Measurements from ENCODE around the gene HSPA2.

Gene HSPA2

DNA sequence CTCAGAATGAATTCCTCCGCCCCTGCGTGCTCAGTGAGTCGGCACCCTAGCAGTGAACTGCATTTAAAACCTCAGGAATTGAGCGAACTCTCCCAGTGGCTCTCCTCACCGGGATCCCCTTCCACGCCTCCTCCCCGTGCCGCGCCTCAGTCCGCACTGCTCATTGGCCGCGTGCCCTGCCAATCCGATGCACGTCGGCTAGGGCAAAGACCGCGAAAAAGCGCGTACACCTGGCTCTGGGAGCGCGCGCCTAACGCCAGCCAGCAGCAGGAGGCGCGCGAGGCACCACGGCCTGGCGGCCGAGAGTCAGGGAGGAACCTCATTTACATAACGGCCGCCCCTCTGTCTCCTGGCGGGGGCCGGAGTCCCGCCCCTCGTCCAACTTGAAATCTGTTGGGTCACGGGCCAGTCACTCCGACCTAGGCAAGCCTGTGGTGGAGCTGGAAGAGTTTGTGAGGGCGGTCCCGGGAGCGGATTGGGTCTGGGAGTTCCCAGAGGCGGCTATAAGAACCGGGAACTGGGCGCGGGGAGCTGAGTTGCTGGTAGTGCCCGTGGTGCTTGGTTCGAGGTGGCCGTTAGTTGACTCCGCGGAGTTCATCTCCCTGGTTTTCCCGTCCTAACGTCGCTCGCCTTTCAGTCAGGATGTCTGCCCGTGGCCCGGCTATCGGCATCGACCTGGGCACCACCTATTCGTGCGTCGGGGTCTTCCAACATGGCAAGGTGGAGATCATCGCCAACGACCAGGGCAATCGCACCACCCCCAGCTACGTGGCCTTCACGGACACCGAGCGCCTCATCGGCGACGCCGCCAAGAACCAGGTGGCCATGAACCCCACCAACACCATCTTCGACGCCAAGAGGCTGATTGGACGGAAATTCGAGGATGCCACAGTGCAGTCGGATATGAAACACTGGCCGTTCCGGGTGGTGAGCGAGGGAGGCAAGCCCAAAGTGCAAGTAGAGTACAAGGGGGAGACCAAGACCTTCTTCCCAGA lies at the start of gene HSPA2:
Gene HSPA2 (plus strand): TSS at position 534 of the 995 bp plus-strand sequence. CDS start 109 bp downstream, at position 643.
- peak; percentile 98 to 99 for DNase-seq

- DNase-seq: no peak
Observed at GRCh38 chr14:64491637-64492036, 48.9 kb upstream of the HSPA2 start.

GRCh38 chr14:64493455-64493854 lies 47.1 kb upstream of the HSPA2 start:
- no peak for DNase-seq

DNA sequence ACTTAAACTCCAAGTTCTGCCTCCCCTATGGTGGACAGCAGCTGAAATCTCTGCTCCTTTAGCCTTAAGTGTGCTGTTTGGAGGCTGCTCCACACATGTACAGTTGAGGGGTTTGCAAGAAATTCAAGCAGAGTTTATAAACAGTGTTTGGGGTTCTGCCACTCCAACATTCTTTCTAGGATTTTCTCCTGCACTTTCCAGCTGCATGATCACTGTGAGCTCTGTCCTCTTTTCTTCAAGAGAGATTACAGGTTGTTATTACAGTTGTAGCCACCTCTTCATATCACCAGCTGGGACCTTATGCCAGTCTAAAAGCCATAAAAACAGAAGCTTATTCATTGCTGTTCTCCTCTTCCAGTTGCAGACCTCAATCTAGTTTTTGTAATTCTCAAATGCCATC lies 45.3 kb upstream of the HSPA2 start:
- peak in 1 of 2 experiments; percentile 64 for DNase-seq

DNA sequence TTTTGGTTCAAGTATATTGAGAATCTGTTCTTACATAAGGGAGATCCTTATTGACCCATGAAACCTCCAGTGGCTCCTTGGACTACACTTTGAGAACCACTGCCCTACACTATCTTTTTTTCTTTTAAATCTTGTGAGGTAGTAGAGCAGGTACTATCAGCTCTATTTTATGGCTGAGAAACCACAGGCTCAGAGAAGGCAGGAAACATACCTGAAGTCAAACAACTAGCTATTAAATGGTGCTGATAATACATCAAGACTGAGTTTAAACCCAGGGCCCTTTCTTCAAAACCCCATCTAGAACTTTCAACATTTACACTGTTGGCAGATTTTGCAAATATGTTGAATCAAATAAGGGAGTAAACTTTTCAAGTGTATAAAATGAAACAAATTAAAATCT lies 43.8 kb upstream of the HSPA2 start:
- peak in 1 of 2 experiments; percentile 20 for DNase-seq

DNA sequence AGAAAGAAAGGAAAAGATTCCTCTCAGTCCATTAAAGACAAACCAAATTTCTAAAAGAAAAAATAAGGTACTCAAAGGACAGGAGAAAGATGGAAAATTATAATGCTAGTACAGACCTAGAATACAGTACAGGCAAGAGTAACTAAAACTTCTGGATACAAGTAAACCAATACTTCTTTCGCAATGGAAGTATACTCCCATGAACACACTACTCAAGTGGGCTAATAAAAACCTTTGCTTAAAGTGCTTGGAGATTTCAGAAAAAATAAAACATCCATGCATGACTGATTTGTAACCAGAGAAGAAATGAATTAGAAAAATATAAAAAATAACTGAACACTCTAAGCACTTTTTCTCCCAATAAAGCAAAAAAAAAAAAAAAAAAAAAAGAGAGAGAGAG lies 40.5 kb upstream of the HSPA2 start:
- no peak for DNase-seq

DNA sequence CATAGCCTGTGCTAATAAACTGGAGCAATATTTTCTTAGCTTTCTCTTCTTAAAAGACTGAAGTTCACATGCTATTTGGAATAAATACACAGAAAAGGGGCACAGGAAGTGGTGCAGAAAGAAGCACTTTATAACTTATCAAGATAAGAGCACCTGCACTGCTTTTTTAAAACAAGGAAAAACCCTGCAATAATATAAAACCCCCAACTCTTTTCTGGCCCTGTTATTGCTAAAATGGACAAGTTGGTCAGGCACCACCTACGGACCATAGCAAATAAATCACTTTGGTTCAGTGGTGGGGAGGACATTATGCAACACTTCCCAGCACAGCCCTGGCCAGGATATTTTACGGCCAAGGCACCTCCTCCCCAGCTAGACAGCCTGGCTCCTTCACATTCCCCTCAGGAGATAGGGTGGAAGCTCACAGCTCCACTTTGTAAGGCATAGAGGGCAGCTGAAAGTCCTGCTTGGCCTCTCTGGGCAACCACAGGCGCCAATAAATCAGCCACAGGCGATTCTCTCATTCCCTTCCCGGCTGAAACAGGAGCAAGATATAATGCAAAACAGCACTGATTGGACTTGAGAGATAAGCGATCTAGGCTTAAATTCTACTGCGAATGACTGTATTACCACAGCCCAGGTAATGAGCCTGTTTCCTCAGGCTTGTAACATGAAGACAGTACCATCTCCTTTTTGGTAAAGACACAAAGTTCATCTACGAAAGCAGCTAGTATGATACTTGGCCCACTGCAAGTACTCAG lies 39.0 kb upstream of the HSPA2 start:
- peak in 1 of 2 experiments; percentile 18 for DNase-seq

DNA sequence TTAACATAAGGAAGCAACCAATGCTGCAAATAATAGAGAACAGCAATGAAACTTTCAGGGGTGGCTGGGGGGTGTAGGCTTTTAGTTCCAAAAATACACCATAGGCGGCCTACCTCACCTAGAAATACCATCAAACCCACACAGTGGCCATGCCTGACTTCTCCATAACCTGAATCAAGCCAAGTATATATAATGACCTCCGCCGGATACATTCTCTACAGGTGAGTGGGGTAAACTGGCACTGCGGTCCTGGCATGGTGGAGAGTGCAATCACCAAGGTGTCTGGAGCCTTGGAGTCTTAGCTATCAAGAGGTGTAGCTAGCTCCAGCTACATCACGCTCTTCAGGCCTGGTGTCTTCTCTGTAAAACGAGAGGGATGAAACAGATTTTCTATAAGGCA lies 38.1 kb upstream of the HSPA2 start:
- no peak for DNase-seq

DNA sequence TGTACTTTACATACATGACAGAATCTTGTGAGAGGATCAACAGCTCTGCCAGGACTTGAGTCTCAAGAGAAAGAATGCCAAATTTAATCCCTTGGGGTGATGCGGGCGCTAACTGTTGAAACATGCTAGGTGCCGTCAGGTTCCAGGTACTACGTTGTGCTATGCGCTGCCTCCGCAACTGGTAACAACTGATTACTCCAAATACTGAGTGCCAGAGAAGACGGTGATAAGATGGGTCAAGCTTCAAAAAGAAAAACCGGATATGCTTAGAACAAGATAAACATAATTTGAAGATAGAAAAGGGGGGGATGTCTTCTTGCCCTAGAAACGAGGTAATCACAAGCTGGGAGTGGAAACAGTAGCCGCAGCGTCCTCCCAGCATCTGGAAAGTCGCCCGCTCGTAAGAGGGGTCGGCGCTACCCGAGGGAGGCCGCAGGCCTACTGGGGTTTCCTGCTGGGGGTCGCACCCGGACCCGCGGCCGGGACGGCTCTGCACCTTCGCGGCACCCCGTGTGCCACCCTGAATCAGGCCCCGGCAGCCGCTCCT lies 37.6 kb upstream of the HSPA2 start:
- peak; percentile 36 to 64 for DNase-seq

GRCh38 chr14:64503434-64504309 lies 36.9 kb upstream of the HSPA2 start, which contains the start of gene ZBTB25:
TSS of gene ZBTB25 (minus strand) at chr14:64503838. CDS start at chr14:64490533, 13,305 bp downstream.
- DNase-seq: peak; percentile 91 to 97

GRCh38 chr14:64504310-64504896 lies 36.1 kb upstream of the HSPA2 start, which contains the start of gene ZBTB1:
TSS of gene ZBTB1 (plus strand) at chr14:64504770. CDS start at chr14:64521505, 16,735 bp downstream.
- peak; percentile 80 to 86 for DNase-seq

GRCh38 chr14:64504897-64505794 lies 35.4 kb upstream of the HSPA2 start:
- peak; percentile 79 to 88 for DNase-seq

DNA sequence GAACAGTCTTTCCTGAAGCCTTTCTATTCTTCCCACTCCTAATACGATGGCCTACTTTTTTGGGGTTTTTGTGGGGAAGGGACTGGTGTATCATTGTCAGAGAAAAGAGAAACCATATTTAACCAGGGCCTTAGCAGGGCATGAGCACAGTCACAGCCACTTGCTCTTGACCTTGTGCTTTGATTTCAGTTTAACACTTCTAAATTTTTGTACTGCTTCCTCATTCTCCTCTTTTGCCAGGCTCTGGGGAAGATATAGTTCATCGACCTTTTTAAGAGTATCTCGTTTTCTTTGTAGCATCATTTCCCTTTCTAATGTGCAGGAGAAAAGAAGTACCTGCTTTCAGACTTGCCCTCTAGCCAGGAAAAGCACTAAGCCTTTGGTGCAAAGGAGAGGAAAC lies 33.8 kb upstream of the HSPA2 start:
- DNase-seq: no peak

DNA sequence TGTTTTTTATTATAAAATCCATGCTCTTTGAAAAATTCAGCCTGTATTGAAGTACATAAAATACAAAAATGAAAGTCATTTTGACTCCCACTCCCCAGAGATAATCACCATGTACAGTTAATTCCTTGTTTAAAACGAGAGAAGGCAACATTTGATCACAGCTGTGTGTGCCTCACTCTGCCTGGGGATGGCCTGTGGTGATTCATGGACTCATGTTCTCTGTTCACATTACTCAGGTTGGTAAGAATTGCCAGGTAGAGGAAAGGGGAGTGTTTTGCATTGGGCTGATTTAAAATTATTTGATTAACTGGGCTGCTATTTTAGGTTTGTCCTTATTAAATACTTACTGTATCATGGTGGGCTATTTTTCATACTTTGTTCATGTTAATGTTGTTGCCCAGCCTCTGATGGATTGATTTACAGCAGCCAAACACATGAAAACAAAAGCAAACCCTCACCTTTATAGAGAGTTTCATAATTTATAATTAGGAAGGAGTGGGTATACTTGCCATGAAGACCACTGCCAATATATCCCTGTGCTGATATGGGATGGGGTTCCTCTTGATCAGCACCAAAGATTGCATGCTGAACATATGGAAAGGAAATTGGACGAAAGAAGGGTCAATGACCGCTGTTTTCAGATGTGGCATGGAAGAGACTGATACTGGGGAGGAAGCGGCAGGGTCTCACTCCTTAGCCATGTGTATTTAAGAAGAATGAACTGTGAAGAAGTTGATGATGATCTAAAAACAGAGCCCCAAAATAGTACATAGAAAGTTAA lies 33.0 kb upstream of the HSPA2 start:
- DNase-seq: no peak

- peak in 1 of 2 experiments; percentile 26 for DNase-seq
Observed at GRCh38 chr14:64508215-64508776, 32.2 kb upstream of the HSPA2 start.

GRCh38 chr14:64509036-64509435 lies 31.5 kb upstream of the HSPA2 start:
- no peak for DNase-seq

GRCh38 chr14:64510825-64511671 lies 29.5 kb upstream of the HSPA2 start:
- peak; percentile 60 to 73 for DNase-seq

DNA sequence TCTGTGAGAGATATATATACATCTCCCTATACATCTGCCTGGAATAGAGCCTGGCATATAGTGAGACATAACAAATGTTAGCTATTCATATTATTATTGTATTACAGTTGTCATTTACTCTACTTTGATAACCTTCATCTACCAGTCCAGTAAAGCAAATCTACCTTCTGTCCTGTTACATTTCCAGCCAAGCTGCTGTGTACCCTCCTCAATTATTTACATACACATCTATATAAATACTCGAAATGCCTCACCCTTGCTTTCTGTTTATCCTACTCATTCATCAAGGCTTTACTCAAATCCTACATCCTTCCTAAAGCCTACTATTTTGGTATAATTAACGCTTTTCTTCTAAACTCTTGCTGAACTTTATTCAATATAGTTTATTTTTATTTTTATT lies 27.3 kb upstream of the HSPA2 start:
- DNase-seq: no peak

Measured in NCI-H524 (cell line).